Urothelium cell line (cell line): Measurements from ENCODE around the gene GAS6.
"Not testable (repeated sequence)": the region's sequence is repeated elsewhere in the genome, so short reads cannot be mapped to it uniquely, and the experiment has no call there.

ENCODE experiments used
- DNase-seq: peaks from one replicate; pipeline ENCODE4 v3.0.0; 2011; ENCODE audit warnings: low spot score, mixed read lengths
- FAIRE-seq: peaks from 2 replicates; lab custom pipeline; 2011; peaks lifted over from hg19 to GRCh38; lab: Jason Lieb, UNC

The GAS6 gene

DNA sequence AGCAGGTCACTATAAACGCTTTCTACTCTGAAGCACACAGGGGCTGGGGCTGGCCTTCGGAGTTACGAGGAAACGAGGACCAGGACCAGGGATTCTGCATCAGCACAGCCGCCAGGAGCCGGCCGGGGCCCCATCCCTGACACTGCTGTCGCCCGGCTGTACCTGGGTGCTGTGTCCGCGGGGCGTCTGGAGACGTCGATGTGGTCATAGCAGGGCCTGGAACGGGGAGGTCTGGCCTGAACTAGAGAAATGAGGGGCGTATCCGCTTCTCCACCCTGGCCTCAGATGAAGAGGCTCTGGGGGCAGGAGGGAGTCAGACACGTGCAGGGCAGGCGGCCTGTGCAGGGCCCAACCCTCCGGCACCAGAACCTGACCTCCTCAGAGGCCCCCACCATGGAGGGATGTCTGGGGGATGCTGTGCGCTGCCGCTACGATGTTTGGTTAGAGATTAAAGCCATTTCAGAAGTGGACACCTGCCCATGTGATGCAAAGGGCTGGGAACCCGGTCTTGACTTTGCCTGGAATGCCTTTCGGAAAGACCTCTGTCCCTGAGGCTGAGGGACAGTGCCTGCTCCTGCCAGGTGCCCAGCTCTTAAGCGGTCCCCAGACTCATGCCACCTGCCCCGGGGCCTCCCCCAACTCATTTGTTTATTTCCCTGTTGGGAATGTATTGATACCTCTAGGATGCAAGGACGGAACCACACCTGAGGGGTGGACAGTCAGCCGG lies 21.4 kb downstream of the GAS6 start:
- FAIRE-seq (no peak), DNase-seq (no peak)

DNA sequence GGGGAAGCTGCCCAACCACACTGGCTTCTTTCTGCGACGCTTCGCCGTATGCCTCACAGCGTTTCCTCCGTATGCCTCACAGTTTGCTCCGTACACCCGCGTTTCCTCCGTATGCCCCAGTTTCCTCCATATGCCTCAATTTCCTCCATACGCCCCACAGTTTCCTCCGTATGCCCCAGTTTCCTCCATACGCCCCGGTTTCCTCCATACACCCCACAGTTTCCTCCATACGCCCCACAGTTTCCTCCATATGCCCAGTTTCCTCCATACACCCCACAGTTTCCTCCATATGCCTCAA lies 22.6 kb downstream of the GAS6 start:
- DNase-seq: no peak
- no peak for FAIRE-seq

DNA sequence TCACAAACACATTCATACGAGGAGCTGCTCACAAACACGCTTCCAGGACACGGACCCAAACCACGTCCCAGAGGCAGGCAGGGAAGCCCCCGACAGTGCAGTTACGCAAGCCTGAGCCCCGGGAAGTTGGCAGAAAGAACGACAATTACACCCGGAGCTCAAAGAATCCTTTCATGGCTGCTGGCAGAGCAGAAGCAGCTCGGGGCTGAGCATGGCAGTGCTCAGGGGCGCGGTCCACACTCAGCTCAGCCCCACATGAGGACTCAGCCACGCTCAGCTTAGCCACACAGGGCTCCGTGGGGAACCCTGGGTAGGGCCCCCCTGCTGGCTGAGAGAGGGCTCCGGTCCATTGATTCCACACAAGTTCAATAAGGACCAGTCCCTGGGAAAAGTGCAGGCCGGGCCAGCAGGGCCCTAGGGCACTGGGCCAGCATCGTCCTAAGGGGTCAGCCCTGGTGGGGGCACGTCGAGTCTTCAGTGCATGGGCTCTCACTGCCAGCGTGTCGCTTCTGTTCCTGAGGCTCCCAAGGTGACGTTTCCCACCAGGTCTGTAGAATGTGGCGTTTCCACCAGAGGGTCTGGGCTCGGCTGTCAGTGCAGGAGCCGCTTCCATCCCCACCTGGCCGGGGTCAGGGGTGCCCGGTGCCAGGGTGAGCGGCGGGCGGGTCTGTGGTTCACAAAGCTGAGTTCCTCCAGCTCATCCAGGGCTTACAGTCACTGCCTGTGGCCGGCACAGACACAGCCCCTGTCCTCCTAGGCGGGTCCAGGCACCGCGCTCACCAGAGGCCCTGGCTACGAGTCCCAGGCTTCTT lies 23.1 kb downstream of the GAS6 start:
- FAIRE-seq: peak; percentile 5
- DNase-seq: no peak

DNA sequence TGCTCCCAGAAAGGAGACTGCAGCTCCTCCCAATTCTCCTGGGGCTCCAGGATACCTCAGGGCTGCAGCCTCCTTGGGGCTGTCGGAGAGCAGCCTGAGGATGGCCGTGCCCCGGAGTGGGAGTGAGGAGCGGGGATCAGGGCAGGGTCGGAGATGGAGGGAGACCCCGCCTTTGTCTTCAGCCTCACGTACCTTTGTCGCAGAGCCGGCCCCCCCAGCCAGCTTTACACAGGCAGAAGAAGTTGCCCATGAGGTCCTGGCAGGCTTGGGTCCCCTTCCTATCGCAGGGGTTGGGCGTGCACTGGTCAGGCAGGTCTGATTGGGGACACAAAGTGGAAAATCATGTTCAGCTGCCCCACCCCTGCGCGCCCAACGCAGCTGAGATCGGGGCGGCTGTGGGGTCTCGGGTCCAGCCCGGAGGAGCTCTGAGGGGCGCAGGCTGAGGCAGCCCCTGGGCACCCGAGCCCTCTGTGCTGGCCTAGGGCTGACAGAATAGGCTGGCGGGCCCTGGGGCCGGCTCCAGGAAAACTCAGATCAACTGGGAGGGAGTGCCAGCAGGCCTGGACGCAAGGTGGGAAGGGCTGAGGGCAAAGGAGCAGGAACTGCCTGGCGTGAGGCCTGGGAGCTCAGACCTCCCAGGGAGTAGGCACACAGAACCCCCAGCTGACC lies 24.2 kb downstream of the GAS6 start:
- peak; percentile 23 for FAIRE-seq

DNA sequence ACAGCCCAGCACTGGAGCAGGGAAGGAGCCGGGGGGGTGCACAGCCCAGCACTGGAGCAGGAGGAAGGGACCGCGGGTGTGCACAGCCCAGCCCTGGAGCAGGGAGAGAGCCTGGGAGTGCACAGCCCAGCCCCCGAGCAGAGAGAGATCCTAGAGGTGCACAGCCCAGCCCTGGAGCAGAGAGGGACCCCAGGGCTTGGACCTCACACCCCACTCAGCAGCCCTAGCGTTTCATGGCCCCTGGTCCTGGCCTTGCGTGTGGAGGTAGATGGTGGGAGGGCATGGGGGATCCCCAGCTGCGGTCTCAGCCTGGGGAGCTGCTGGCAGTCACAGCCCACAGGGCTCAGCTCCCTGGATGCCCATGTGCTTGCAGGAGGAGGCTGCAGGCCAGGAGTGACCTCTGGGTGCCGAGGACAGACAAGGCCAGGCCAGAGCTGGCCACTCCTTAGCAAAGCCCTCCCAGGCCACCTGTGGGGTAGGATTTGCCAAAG lies 25.1 kb downstream of the GAS6 start:
- no peak for FAIRE-seq
- DNase-seq: no peak

More for the DNA sequence above, 24.2 kb downstream of the GAS6 start:
- DNase-seq: no peak

GRCh38 chr13:113837560-113838355 lies 26.1 kb downstream of the GAS6 start:
- DNase-seq: peak; percentile 96
- no peak for FAIRE-seq

DNA sequence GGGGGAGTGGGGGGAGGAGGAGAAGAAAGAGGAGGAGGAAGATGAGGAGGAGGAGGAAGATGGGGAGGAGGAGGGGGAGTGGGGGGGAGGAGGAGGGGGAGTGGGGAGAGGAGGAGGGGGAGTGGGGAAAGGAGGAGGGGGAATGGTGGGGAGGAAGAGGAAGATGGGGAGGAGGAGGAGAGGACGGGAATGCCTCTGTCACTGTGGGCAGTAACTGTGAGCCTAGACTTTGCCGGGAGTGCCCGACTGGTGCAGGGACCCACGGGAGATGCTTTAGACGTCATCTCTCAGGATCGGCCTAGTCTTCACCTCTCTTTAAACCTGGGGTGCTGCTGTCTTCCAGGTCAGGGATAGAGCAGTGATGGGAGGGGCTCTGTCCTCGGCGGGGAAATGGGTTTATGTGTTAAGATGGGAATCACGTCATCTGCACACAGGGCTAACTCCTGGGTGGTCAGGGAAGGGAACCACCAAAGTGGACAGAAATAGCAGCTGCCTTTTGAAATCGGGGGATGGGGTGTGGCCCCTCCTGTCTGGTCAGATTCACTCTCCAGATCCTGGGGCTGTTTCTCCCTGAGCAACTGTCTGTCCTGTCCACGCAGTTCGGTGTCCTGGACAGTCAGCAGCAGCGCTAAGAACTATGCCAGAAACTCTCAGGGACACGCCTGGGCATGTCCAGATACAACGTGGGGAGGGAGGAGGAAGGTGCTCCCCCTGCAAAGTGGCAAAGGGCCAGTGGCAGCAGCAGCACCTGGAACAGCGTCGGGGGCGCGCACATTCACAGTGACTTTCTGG lies 26.9 kb downstream of the GAS6 start:
- FAIRE-seq: peak; percentile 95
- peak; percentile 83 for DNase-seq

DNA sequence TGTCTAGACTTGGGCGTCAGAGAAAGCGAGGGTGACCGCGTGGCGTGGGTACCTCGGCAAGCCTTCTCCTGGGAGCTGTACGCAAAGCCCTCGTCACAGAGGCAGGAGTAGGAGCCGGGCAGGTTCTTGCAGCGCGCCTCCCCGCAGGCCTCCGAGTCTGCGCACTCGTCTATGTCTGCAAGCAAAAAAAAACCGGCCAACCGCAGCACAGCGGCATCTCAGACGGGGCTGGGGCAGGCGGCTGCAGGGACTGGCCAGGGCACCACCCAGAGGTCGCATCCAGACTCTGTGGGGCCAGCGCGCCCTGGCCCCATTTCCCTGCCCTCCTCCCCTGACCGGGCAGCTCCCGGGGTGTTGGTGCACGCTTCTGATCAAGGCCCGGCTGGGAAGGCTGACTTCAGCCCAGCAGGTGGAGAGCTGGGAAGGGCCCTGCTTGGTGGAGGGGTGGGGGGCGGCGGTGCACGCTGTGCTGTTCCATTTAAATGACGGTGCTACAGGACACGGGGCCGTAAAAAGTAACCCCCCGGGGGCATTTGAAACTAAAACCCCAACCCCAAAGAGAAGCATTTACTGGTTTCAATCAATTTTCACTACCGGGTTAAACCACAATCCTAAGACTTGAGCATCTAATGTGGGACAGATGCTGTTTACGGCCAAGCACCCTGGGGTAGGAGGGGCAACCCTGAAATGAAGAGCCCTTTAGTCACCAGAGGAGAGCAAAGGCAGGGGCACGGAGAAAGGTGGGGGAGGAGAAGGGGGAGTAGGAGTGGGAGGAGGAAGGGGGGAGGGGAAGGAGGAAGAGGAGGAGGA lies 28.2 kb downstream of the GAS6 start:
- peak; percentile 90 for FAIRE-seq

DNA sequence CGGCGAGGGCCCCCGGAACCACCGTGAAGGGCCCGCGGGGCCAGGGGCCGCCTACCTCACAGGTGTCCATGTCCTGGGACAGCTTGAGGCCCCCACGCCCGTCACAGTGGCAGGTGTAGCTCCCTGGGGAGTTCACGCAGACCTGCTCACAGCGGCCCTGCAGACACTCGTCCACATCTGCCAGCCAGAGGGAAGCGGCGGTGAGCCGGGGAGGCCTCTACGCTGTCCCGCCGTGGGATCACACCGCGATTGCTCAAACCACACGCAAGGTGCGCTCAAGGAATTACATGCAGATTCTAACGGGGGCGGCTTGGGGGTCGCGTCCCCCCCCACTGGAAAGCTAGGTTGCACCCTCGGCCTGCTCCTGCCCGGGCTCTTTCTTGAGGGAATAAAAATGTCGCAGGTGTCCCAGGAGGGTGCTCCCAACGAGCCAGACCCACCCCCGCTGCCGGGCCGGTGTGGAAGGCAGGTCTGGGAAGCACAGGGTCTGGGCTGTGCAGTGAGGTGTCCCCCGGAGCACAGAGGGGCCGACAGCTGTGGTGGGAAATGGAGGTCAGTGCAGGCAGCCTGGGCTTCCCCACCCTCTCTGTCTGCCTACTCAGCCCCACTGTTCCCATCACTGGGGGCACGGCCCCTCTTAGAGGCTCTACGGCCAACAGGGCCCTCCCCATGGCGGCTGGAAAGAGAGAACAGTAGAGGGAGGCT lies 29.2 kb downstream of the GAS6 start:
- no peak for FAIRE-seq

More for the DNA sequence above, 28.2 kb downstream of the GAS6 start:
- peak; percentile 80 for DNase-seq

DNA sequence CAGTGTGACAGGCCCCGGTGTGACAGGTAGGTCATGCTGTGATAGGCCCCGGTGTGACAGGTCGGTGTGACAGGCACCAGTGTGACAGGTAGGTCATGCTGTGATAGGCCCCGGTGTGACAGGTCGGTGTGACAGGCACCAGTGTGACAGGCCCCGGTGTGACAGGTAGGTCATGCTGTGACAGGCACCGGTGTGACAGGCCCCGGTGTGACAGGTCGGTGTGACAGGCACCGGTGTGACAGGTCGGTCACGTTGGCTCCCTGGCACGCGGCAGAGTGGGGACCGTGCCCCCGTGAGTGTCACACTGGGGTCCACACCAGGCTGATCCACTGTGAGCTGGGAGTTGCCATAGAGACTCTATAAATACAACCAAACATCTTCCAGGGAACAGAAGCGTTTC lies 29.9 kb downstream of the GAS6 start:
- not testable (repeated sequence) for DNase-seq, FAIRE-seq

More for the DNA sequence above, 29.2 kb downstream of the GAS6 start:
- no peak for DNase-seq

- DNase-seq (no peak), FAIRE-seq (peak; percentile 99)
Observed at GRCh38 chr13:113833111-113833830, 30.6 kb downstream of the GAS6 start.

- no peak for FAIRE-seq
- DNase-seq: no peak
Observed at GRCh38 chr13:113832631-113833030, 31.2 kb downstream of the GAS6 start.

DNA sequence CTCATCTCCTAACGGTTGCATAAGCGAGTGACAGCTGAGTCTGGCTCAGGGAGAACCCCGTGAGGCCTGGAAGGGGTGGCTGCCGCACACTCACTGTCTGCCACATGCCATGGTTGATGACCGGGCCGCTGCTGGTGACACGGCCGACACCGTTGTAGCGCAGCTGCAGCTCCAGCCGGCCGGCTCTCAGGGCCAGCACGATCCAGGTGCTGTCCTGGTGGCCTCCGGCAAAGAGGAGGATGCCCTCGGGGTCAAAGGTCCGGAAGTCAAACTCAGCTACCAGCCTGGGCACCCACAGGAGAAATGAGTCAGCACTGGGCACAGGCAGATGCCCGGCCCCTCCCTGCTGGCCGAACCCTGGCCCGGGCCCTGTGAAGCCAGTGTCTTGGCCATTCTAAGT lies 31.7 kb downstream of the GAS6 start:
- peak; percentile 62 for FAIRE-seq
- DNase-seq: no peak

GRCh38 chr13:113831061-113831460 lies 32.8 kb downstream of the GAS6 start:
- DNase-seq: no peak
- no peak for FAIRE-seq

DNA sequence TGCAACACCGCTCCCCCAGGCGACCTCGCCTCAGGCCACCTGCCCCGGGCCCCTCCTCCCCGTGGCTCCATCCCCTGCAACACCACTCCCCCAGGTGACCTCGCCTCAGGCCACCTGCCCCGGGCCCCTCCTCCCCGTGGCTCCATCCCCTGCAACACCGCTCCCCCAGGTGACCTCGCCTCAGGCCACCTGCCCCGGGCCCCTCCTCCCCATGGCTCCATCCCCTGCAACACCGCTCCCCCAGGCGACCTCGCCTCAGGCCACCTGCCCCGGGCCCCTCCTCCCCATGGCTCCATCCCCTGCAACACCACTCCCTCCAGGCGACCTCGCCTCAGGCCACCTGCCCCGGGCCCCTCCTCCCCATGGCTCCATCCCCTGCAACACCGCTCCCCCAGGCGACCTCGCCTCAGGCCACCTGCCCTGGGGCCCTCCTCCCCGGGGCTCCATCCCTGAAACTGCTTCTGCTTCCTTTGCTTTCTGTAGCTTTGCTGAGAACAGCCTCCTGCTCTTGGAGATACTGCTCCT lies 33.4 kb downstream of the GAS6 start:
- FAIRE-seq, DNase-seq: not testable (repeated sequence)

DNA sequence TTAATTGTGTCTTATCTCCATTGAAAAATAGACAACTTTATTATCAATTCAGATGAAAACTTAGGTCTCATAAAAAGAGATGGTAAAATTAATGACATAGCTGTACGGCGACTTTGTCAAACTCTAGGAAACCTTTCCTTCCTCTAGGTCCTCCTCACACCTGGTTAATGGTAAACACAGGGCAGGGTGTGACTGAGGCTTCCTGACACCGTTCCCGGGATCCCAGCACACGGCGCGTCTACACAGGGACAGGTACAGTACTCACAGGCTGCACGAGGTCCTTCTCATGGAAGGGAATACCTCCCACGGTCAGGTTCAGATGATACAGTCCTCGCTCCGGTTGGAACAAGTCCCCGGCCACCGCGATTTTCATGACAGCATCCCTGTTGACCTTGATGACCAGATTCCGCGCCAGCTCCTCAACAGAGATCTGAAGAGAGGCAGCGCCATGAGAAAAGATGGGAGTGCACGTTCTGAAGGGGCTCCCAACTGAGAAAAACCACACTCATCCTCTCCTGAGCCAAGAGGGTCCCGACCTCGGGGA lies 35.5 kb downstream of the GAS6 start:
- FAIRE-seq: no peak

GRCh38 chr13:113827021-113827420 lies 36.9 kb downstream of the GAS6 start:
- no peak for DNase-seq
- no peak for FAIRE-seq

More for the DNA sequence above, 35.5 kb downstream of the GAS6 start:
- DNase-seq: no peak
